ENCODE results near the gene PCDH1.

GRCh38 chr5:141879426-141879759, 1.2 kb upstream of the PCDH1 start:
- TF ChIP-seq CTCF (IDR thresholded peaks at IDR 0.05) (peak; percentile 66), ZFX (IDR thresholded peaks at IDR 0.05; ENCODE audit: borderline replicate concordance) (no peak)

All from 22Rv1 (cell line).